ENCODE measurements around the gene SYPL2. TPM values are rescaled to one million over a fixed set of nuclear protein-coding genes. Genes with fewer than 3 reads are reported as not detected.

Gene SYPL2
- total and polyA plus RNA-seq, 2 of the 8 experiments (the other 6 are each of a cell fraction or from before 2014, with no cell fraction given), result 1.5 TPM

- CTCF ChIA-PET (ENCODE audit: partially characterized antibody), result interaction anchor here (0.6 to 26.3 kb wide), 10 partner anchors 11 to 291 kb away, joined by 3 to 1755 read pairs (median 3); partner anchors contain the start of genes AMIGO1, ATXN7L2, CYB561D1 and GPR61
These were observed 61.7 kb downstream of the SYPL2 start for GRCh38 chr1:109527846-109528695.

More at GRCh38 chr1:109527846-109528695, 61.7 kb downstream of the SYPL2 start:
- no peaks in the 10 kb centered on the region; the same call in 1 of the 2 replicates for H3K23me2 ChIP-seq (ENCODE audit: low read depth, low read length)
- no peak overlapping the region for H4K8ac ChIP-seq (ENCODE audit: extremely low read depth, insufficient read depth, low read length)
- H2BK15ac ChIP-seq (ENCODE audit: low read length), result no peak overlapping the region
- H2BK12ac ChIP-seq (ENCODE audit: low read depth, low read length), result no peak overlapping the region
- no peaks in the 10 kb centered on the region for H3K79me2 ChIP-seq (ENCODE audit: control insufficient read depth in 1 of 2, insufficient read depth in 2 of 2, low read length in 2 of 2)
- no peaks in the 10 kb centered on the region for H3K79me1 ChIP-seq (ENCODE audit: low read depth, low read length)
- POLR2A ChIA-PET (ENCODE audit: partially characterized antibody), result no interaction called here
- DNase-seq (ENCODE audit: low read depth in 1 of 2, low spot score in 2 of 2) (no peak), FAIRE-seq (no peak)
- no peaks in the 10 kb centered on the region for H3K9me3 ChIP-seq (ENCODE audit: insufficient read depth in 2 of 2, low read depth in 1 of 2, low read length in 1 of 2)
- H3K23ac ChIP-seq (ENCODE audit: insufficient read length), result no peak overlapping the region
- no peak overlapping the region for H3K9ac ChIP-seq (replicated peaks in 1 of 4; ENCODE audit: extremely low read depth in 1 of 4, low read depth in 3 of 4, low read length in 3 of 4)
- H2BK5ac ChIP-seq (ENCODE audit: low read depth, low read length), result no peak overlapping the region
- H3K18ac ChIP-seq (ENCODE audit: extremely low read depth, low read length), result no peak overlapping the region
- H3K4me3 ChIP-seq (ENCODE audit: extremely low read depth in 1 of 4, insufficient read depth in 2 of 4, low read depth in 3 of 4, low read length in 4 of 4), result no peak overlapping the region
- H4K20me1 ChIP-seq (replicated peaks in 1 of 2; ENCODE audit: control insufficient read depth in 1 of 2, insufficient read depth in 2 of 2, low read length in 2 of 2), result no peaks in the 10 kb centered on the region
- H2BK20ac ChIP-seq (ENCODE audit: low read length), result no peak overlapping the region
- H4K91ac ChIP-seq (replicated peaks; ENCODE audit: insufficient read length, low read length), result no peak overlapping the region
- H3K4me2 ChIP-seq (ENCODE audit: insufficient read depth in 1 of 2, low read depth in 2 of 2, low read length in 2 of 2), result no peak overlapping the region
- peaks cover 0 to 3% (median 1%) of the 10 kb centered on the region in 4 experiments; a peak in 4 of 7 replicates for H3K4me1 ChIP-seq (replicated peaks in 1 of 4; ENCODE audit: control insufficient read depth in 3 of 4, insufficient read depth in 4 of 4, low read length in 3 of 4)
- H2BK120ac ChIP-seq (replicated peaks; ENCODE audit: low read depth, low read length), result no peak overlapping the region
- no peaks in the 10 kb centered on the region for H3K36me3 ChIP-seq (ENCODE audit: control insufficient read depth in 2 of 4, insufficient read depth in 4 of 4, low read length in 3 of 4)
- TF ChIP-seq CHD1 (IDR thresholded peaks at IDR 0.05; ENCODE audit: low read depth, low read length) (no peak), TAF7 (optimal IDR thresholded peaks at IDR 0.05; ENCODE audit: borderline replicate concordance, low read depth, low read length) (no peak), TCF12 (IDR thresholded peaks at IDR 0.05; ENCODE audit: low read depth, low read length) (no peak), KDM1A (IDR thresholded peaks at IDR 0.05; ENCODE audit: borderline replicate concordance, low read length) (no peak), MAX (IDR thresholded peaks at IDR 0.05) (no peak), ZNF274 (IDR thresholded peaks at IDR 0.05; ENCODE audit: borderline replicate concordance, extremely low read depth, low read length) (no peak), JUND (IDR thresholded peaks at IDR 0.05; ENCODE audit: low read length) (no peak), CREB1 (IDR thresholded peaks at IDR 0.05) (no peak)
- H3K27ac ChIP-seq (ENCODE audit: low read depth, low read length), result no peak overlapping the region
- H2AFZ ChIP-seq (ENCODE audit: low read length), result no peak overlapping the region
- no peak overlapping the region for H3K14ac ChIP-seq (ENCODE audit: insufficient read length)
- H4K5ac ChIP-seq (ENCODE audit: insufficient read length, low read depth, low read length), result no peak overlapping the region
- no peaks in the 10 kb centered on the region for H3K27me3 ChIP-seq (replicated peaks in 1 of 4; ENCODE audit: control insufficient read depth in 3 of 4, extremely low read depth in 1 of 4, insufficient read depth in 3 of 4, low read length in 3 of 4)
- no peak overlapping the region for H3K56ac ChIP-seq (replicated peaks; ENCODE audit: insufficient read length, low read depth, low read length)
- WGBS, 2 experiments (ENCODE audit: extremely low coverage in 1 of 2, insufficient coverage in 1 of 2, insufficient read length in 1 of 2, insufficient replicate concordance in 2 of 2, low coverage in 1 of 2, low lambda C conversion rate in 2 of 2, missing lambda C conversion rate in 1 of 2), result 82% methylated on average over 9 of the region's 9 CpGs; no CpG with 5 or more reads in 1 of the 2 experiments
- no peak overlapping the region for H3K4ac ChIP-seq (replicated peaks; ENCODE audit: insufficient read length, low read depth, low read length)
- H2AK5ac ChIP-seq (ENCODE audit: low read depth, low read length), result no peak overlapping the region
